HEK293 (cell line): ENCODE data around the gene ESR2.

Experiments
- CTCF ChIA-PET: fragments of 350-600 bp; formaldehyde crosslinking; extraction: SDS; loops from one replicate; lab custom pipeline; 2021; ENCODE audit warnings: antibody characterized with exemption; lab: Yijun Ruan, JAX
- POLR2A ChIA-PET: fragments of 300-600 bp; formaldehyde crosslinking; extraction: SDS; loops from one replicate; lab custom pipeline; 2020; ENCODE audit warnings: antibody characterized with exemption, inconsistent platforms; lab: Yijun Ruan, JAX
- H3K27ac ChIP-seq: fragments of 200-500 bp; sonication (Bioruptor generic); 2 replicates; pipeline ENCODE4 v1.5.1; 2014; ENCODE audit warnings: low read depth, low read length, control low read depth, inconsistent platforms; ENCODE audit errors: extremely low read depth
- H3K36me3 ChIP-seq, 2 experiments: fragments of 200-500 bp in 1 of 2; sonication (Bioruptor generic) in 1 of 2; 1 replicate in 1 of 2; 2 replicates in 1 of 2; pipeline ENCODE4 v1.5.1; 2014 to 2017; ENCODE audit warnings: inconsistent platforms in 2 of 2, low read length in 2 of 2; ENCODE audit not compliant: control insufficient read depth in 2 of 2, insufficient read depth in 1 of 2
- H3K4me1 ChIP-seq: fragments of 200-500 bp; sonication (Bioruptor generic); 2 replicates; pipeline ENCODE4 v1.5.1; 2014; ENCODE audit warnings: mild to moderate bottlenecking, low read length, inconsistent platforms; ENCODE audit not compliant: control insufficient read depth, insufficient read depth
- H3K4me3 ChIP-seq: 2 replicates; pipeline ENCODE4 v1.5.1; 2011; ENCODE audit warnings: low read depth, mild to moderate bottlenecking, control low read depth, low read length, moderate library complexity
- H3K9me3 ChIP-seq: fragments of 200-500 bp; sonication (Bioruptor generic); 2 replicates; pipeline ENCODE4 v1.5.1; 2014; ENCODE audit warnings: low read depth, low read length, inconsistent platforms; ENCODE audit not compliant: control insufficient read depth, insufficient read depth
- BCL11B ChIP-seq: fragments of 450-650 bp; formaldehyde crosslinking; IDR thresholded peaks from 2 replicates; pipeline ENCODE4 v1.5.1; 2016; ENCODE audit warnings: low read depth, missing biosample characterization, missing genetic modification characterization
- GLI2 ChIP-seq: fragments of 450-650 bp; formaldehyde crosslinking; IDR thresholded peaks from 2 replicates; pipeline ENCODE4; 2017; ENCODE audit warnings: missing biosample characterization, missing genetic modification characterization, low read depth, borderline replicate concordance
- HIC1 ChIP-seq: fragments of 450-650 bp; formaldehyde crosslinking; IDR thresholded peaks from 2 replicates; pipeline ENCODE4 v1.5.1; 2016; ENCODE audit warnings: missing biosample characterization, missing genetic modification characterization
- HOXA7 ChIP-seq: sonication (generic); formaldehyde crosslinking; IDR thresholded peaks from 2 replicates; pipeline ENCODE4 v1.8.1; 2022; ENCODE audit warnings: missing genetic modification reagents, borderline replicate concordance
- OSR2 ChIP-seq: fragments of 450-650 bp; formaldehyde crosslinking; IDR thresholded peaks from 2 replicates; pipeline ENCODE4 v1.5.1; 2016; ENCODE audit warnings: missing biosample characterization, missing genetic modification characterization
- ZBTB1 ChIP-seq: fragments of 450-650 bp; formaldehyde crosslinking; IDR thresholded peaks from 2 replicates; pipeline ENCODE4 v1.5.1; 2016; ENCODE audit warnings: missing biosample characterization, missing genetic modification characterization
- ZBTB44 ChIP-seq: fragments of 450-650 bp; IDR thresholded peaks from 2 replicates; pipeline ENCODE4 v1.5.1; 2018; ENCODE audit warnings: missing biosample characterization, mild to moderate bottlenecking, missing genetic modification characterization
- ZFP41 ChIP-seq: fragments of 450-650 bp; formaldehyde crosslinking; IDR thresholded peaks from 2 replicates; pipeline ENCODE4 v1.5.1; 2016; ENCODE audit warnings: missing biosample characterization, missing genetic modification characterization, borderline replicate concordance
- ZFP69B ChIP-seq: fragments of 450-650 bp; formaldehyde crosslinking; IDR thresholded peaks from 2 replicates; pipeline ENCODE4 v1.5.1; 2016; ENCODE audit warnings: missing biosample characterization, missing genetic modification characterization
- ZNF114 ChIP-seq: fragments of 450-650 bp; formaldehyde crosslinking; IDR thresholded peaks from 2 replicates; pipeline ENCODE4 v1.5.0; 2017; ENCODE audit warnings: missing biosample characterization, missing genetic modification characterization
- ZNF133 ChIP-seq: fragments of 450-650 bp; formaldehyde crosslinking; IDR thresholded peaks from 2 replicates; pipeline ENCODE4 v1.5.1; 2016; ENCODE audit warnings: missing biosample characterization, missing genetic modification characterization
- ZNF146 ChIP-seq: fragments of 450-650 bp; formaldehyde crosslinking; IDR thresholded peaks from 2 replicates; pipeline ENCODE4 v1.5.1; 2016; ENCODE audit warnings: missing biosample characterization, missing genetic modification characterization
- ZNF157 ChIP-seq: fragments of 450-650 bp; formaldehyde crosslinking; IDR thresholded peaks from 2 replicates; pipeline ENCODE4 v1.5.1; 2016; ENCODE audit warnings: missing biosample characterization, missing genetic modification characterization
- ZNF23 ChIP-seq: fragments of 450-650 bp; formaldehyde crosslinking; IDR thresholded peaks from 2 replicates; pipeline ENCODE4 v1.5.1; 2016; ENCODE audit warnings: missing biosample characterization, missing genetic modification characterization, borderline replicate concordance
- ZNF26 ChIP-seq: fragments of 450-650 bp; formaldehyde crosslinking; IDR thresholded peaks from 2 replicates; pipeline ENCODE4 v1.5.1; 2016; ENCODE audit warnings: missing biosample characterization, missing genetic modification characterization
- ZNF280D ChIP-seq: fragments of 450-650 bp; formaldehyde crosslinking; IDR thresholded peaks from 2 replicates; pipeline ENCODE4 v1.5.1; 2016; ENCODE audit warnings: missing biosample characterization, missing genetic modification characterization
- ZNF335 ChIP-seq: fragments of 450-650 bp; formaldehyde crosslinking; conservative IDR thresholded peaks from 2 replicates; pipeline ENCODE4 v1.5.1; 2016; ENCODE audit warnings: missing biosample characterization, missing genetic modification characterization
- ZNF391 ChIP-seq: fragments of 450-650 bp; formaldehyde crosslinking; IDR thresholded peaks from 2 replicates; pipeline ENCODE4 v1.5.1; 2016; ENCODE audit warnings: low read depth, missing biosample characterization, missing genetic modification characterization, borderline replicate concordance
- ZNF449 ChIP-seq: fragments of 450-650 bp; formaldehyde crosslinking; IDR thresholded peaks from 2 replicates; pipeline ENCODE4 v1.5.1; 2017; ENCODE audit warnings: missing biosample characterization, mild to moderate bottlenecking, missing genetic modification characterization, moderate library complexity
- ZNF530 ChIP-seq: fragments of 450-650 bp; formaldehyde crosslinking; IDR thresholded peaks from 2 replicates; pipeline ENCODE4 v1.5.1; 2016; ENCODE audit warnings: low read depth, missing biosample characterization, missing genetic modification characterization
- ZNF549 ChIP-seq: fragments of 450-650 bp; IDR thresholded peaks from 2 replicates; pipeline ENCODE4 v1.5.1; 2018; ENCODE audit warnings: missing biosample characterization, missing genetic modification characterization, mild to moderate bottlenecking, inconsistent platforms, moderate library complexity
- ZNF555 ChIP-seq: fragments of 450-650 bp; formaldehyde crosslinking; conservative IDR thresholded peaks from 2 replicates; pipeline ENCODE4 v1.5.1; 2017; ENCODE audit warnings: missing biosample characterization, mild to moderate bottlenecking, missing genetic modification characterization, inconsistent platforms
- ZNF580 ChIP-seq: fragments of 450-650 bp; formaldehyde crosslinking; IDR thresholded peaks from 2 replicates; pipeline ENCODE4 v1.5.1; 2016; ENCODE audit warnings: missing biosample characterization, missing genetic modification characterization
- ZNF658 ChIP-seq: fragments of 450-650 bp; formaldehyde crosslinking; IDR thresholded peaks from 2 replicates; pipeline ENCODE4; 2016; ENCODE audit warnings: missing biosample characterization, missing genetic modification characterization
- ZNF701 ChIP-seq: fragments of 450-650 bp; formaldehyde crosslinking; IDR thresholded peaks from 2 replicates; pipeline ENCODE4 v1.5.1; 2016; ENCODE audit warnings: missing biosample characterization, missing genetic modification characterization
- ZSCAN23 ChIP-seq: fragments of 450-650 bp; formaldehyde crosslinking; IDR thresholded peaks from 2 replicates; pipeline ENCODE4 v1.5.1; 2016; ENCODE audit warnings: missing biosample characterization, missing genetic modification characterization

Gene ESR2

GRCh38 chr14:64098120-64098519, 196.1 kb downstream of the ESR2 start:
- POLR2A ChIA-PET = no interaction called here
- Histone ChIP-seq H3K27ac (no peak overlapping the region), H3K4me3 (no peak overlapping the region)
- TF ChIP-seq ZNF701 (tag by site-specific recombination) (no peak), ZBTB1 (tag by site-specific recombination) (no peak), ZNF114 (no peak), ZNF146 (tag by site-specific recombination) (no peak), ZNF555 (tag by site-specific recombination) (no peak), GLI2 (tag by site-specific recombination) (no peak), ZNF658 (tag by site-specific recombination) (no peak), ZBTB44 (tag by site-specific recombination) (no peak), ZFP41 (tag by site-specific recombination) (no peak), HOXA7 (CRISPR knock-in tag) (no peak), ZNF530 (no peak), ZNF280D (tag by site-specific recombination) (no peak), OSR2 (no peak), HIC1 (tag by site-specific recombination) (no peak), ZSCAN23 (tag by site-specific recombination) (no peak), ZNF449 (tag by site-specific recombination) (no peak), ZNF580 (no peak), ZNF133 (no peak)
- TF ChIP-seq, all 188 proteins: peak for 0
- H3K9me3 ChIP-seq = no peaks in the 10 kb centered on the region
- CTCF ChIA-PET = no interaction called here
- H3K4me1 ChIP-seq = no peaks in the 10 kb centered on the region
- H3K36me3 ChIP-seq = peaks cover 3 to 39% of the 10 kb centered on the region in 2 experiments; a peak in 2 of 3 replicates

GRCh38 chr14:64095620-64096019, 198.6 kb downstream of the ESR2 start:
- ChIA-PET CTCF (no interaction called here), POLR2A (no interaction called here)
- H3K36me3 ChIP-seq = peaks cover 0 to 29% of the 10 kb centered on the region in 2 experiments; a peak in 2 of 3 replicates
- no peaks in the 10 kb centered on the region for H3K4me1 ChIP-seq
- no peak overlapping the region for H3K4me3 ChIP-seq
- H3K9me3 ChIP-seq = no peaks in the 10 kb centered on the region
- H3K27ac ChIP-seq = no peak overlapping the region
- TF ChIP-seq ZNF133 (no peak), ZNF335 (tag by site-specific recombination) (no peak), ZNF391 (tag by site-specific recombination) (no peak), ZNF23 (tag by site-specific recombination) (no peak), ZBTB1 (tag by site-specific recombination) (no peak), BCL11B (tag by site-specific recombination) (no peak), ZNF549 (tag by site-specific recombination) (no peak), ZNF157 (tag by site-specific recombination) (no peak), ZFP69B (tag by site-specific recombination) (no peak), ZNF26 (tag by site-specific recombination) (no peak)
